ENCODE measurements around the gene ZNF664. TPM values are rescaled to one million over a fixed set of nuclear protein-coding genes. Genes with fewer than 3 reads are reported as not detected.

ZNF664 gene
- total RNA-seq, 1 donor from 2014 or later: 198 TPM

- Mint-ChIP-seq H3K9me3 (ENCODE audit: low read depth) (no peaks in the 10 kb centered on the region), H3K36me3 (ENCODE audit: insufficient read depth) (peaks cover 34% of the 10 kb centered on the region), H3K27me3 (no peaks in the 10 kb centered on the region), H3K27ac (peak overlapping the region; percentile 28), H3K4me1 (ENCODE audit: low read depth) (peaks cover 53% of the 10 kb centered on the region), H3K4me3 (ENCODE audit: low read depth) (no peak overlapping the region)
- DNase-seq (ENCODE audit: low spot score, unreplicated experiment): no peak
- no peak for TF ChIP-seq CTCF (IDR thresholded peaks at IDR 0.05; ENCODE audit: unreplicated experiment)
Measured at GRCh38 chr12:123989168-123989567, 16.2 kb downstream of the ZNF664 start.

- no peak for TF ChIP-seq CTCF (IDR thresholded peaks at IDR 0.05; ENCODE audit: unreplicated experiment)
- Mint-ChIP-seq H3K4me1 (ENCODE audit: low read depth) (peaks cover 53% of the 10 kb centered on the region), H3K9me3 (ENCODE audit: low read depth) (no peaks in the 10 kb centered on the region), H3K4me3 (ENCODE audit: low read depth) (no peak overlapping the region), H3K27me3 (no peaks in the 10 kb centered on the region), H3K27ac (peak overlapping the region; percentile 13), H3K36me3 (ENCODE audit: insufficient read depth) (peaks cover 38% of the 10 kb centered on the region)
- no peak for DNase-seq (ENCODE audit: low spot score, unreplicated experiment)
Measured at GRCh38 chr12:123989753-123990152, 16.7 kb downstream of the ZNF664 start.

- no peak for TF ChIP-seq CTCF (IDR thresholded peaks at IDR 0.05; ENCODE audit: unreplicated experiment)
- DNase-seq (ENCODE audit: low spot score, unreplicated experiment): no peak
- H3K4me1 Mint-ChIP-seq (ENCODE audit: low read depth): peaks cover 59% of the 10 kb centered on the region
- H3K27ac Mint-ChIP-seq: peak overlapping the region; percentile 25
- H3K27me3 Mint-ChIP-seq: no peaks in the 10 kb centered on the region
- peaks cover 37% of the 10 kb centered on the region for H3K36me3 Mint-ChIP-seq (ENCODE audit: insufficient read depth)
- H3K4me3 Mint-ChIP-seq (ENCODE audit: low read depth): peak overlapping the region; percentile 45
- H3K9me3 Mint-ChIP-seq (ENCODE audit: low read depth): no peaks in the 10 kb centered on the region
Measured at GRCh38 chr12:123990511-123990910, 17.5 kb downstream of the ZNF664 start.

GRCh38 chr12:123991372-123991951 lies 18.4 kb downstream of the ZNF664 start:
- no peak for DNase-seq (ENCODE audit: low spot score, unreplicated experiment)
- Mint-ChIP-seq H3K9me3 (ENCODE audit: low read depth) (no peaks in the 10 kb centered on the region), H3K27me3 (no peaks in the 10 kb centered on the region), H3K27ac (peak overlapping the region; percentile 25), H3K4me1 (ENCODE audit: low read depth) (peaks cover 64% of the 10 kb centered on the region), H3K4me3 (ENCODE audit: low read depth) (no peak overlapping the region), H3K36me3 (ENCODE audit: insufficient read depth) (peaks cover 36% of the 10 kb centered on the region)
- no peak for TF ChIP-seq CTCF (IDR thresholded peaks at IDR 0.05; ENCODE audit: unreplicated experiment)

- no peak overlapping the region for H3K27ac Mint-ChIP-seq
Measured at GRCh38 chr12:123992118-123992825, 19.3 kb downstream of the ZNF664 start.

More at GRCh38 chr12:123992118-123992825, 19.3 kb downstream of the ZNF664 start:
- DNase-seq (ENCODE audit: low spot score, unreplicated experiment): no peak
- no peaks in the 10 kb centered on the region for H3K27me3 Mint-ChIP-seq
- no peak overlapping the region for H3K4me3 Mint-ChIP-seq (ENCODE audit: low read depth)
- TF ChIP-seq CTCF (IDR thresholded peaks at IDR 0.05; ENCODE audit: unreplicated experiment): no peak
- peaks cover 35% of the 10 kb centered on the region for H3K36me3 Mint-ChIP-seq (ENCODE audit: insufficient read depth)
- no peaks in the 10 kb centered on the region for H3K9me3 Mint-ChIP-seq (ENCODE audit: low read depth)
- peaks cover 66% of the 10 kb centered on the region for H3K4me1 Mint-ChIP-seq (ENCODE audit: low read depth)
